ENCODE data around the gene FLOT1.

DNA sequence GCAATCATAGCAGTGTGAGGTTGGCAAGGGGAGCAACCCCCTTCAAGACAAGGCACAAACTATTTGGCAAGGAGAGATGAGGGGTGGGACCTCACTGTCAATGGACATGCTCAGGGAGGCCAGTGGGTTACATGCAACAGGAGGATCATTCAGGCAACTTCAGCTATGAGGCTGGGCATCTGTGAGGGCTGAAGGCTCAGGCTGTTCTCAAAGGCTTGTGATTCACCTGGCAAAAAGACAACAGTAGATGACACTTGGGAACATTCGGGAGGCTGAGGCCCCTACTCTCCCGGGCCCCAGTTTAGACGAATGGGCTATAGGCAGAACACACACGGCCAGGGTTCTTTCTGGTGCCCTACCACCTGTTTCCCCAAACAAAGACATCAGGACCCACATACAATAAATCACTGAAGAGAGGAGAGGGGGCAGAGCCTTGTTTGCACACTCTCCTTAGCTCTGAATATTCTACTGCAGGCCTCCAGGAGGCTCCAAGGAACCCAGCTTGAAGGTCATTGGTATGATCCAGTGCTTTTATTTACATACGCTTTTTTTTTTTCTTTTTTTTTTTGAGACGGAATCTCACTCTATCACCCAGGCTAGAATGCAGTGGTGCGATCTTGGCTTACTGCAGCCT is 14.4 kb downstream of the FLOT1 start:
- TF ChIP-seq CTCF (conservative IDR thresholded peaks at IDR 0.05; ENCODE audit: low read length) (0 out of 2 replicates have a peak, but pooled peaks have one; percentile 9), EZH2phosphoT487 (IDR thresholded peaks at IDR 0.05; ENCODE audit: borderline replicate concordance, low read depth, low read length) (no peak)
